H1 (cell line): ENCODE data around the gene IQGAP3. TPM values are rescaled to one million over a fixed set of nuclear protein-coding genes. Genes with fewer than 3 reads are reported as not detected.

ENCODE experiments used
- CBX5 ChIP-seq: fragments of 300-800, 300-1000 bp; sonication (generic); IDR thresholded peaks from 2 replicates; pipeline ENCODE4 v1.7.1; 2016; ENCODE audit warnings: antibody characterized with exemption, low read length, low read depth
- CBX8 ChIP-seq: fragments of 300-800, 300-1000 bp; sonication (generic); IDR thresholded peaks from 2 replicates; pipeline ENCODE4 v1.7.1; 2016; ENCODE audit warnings: low read depth, low read length, borderline replicate concordance
- CHD1 ChIP-seq: IDR thresholded peaks from 2 replicates; pipeline ENCODE4 v1.6.1; 2012; ENCODE audit warnings: low read depth, low read length, improper control_type of control experiment
- CHD2 ChIP-seq: IDR thresholded peaks from 2 replicates; pipeline ENCODE4 v1.6.1; 2012; ENCODE audit warnings: low read length, improper control_type of control experiment
- GABPA ChIP-seq: IDR thresholded peaks from 2 replicates; pipeline ENCODE4 v1.6.1; 2011; ENCODE audit warnings: mild to moderate bottlenecking, low read length, moderate library complexity, borderline replicate concordance; ENCODE audit not compliant: insufficient read depth
- GTF2F1 ChIP-seq: IDR thresholded peaks from 2 replicates; pipeline ENCODE4 v1.6.1; 2012; ENCODE audit warnings: low read depth, low read length, improper control_type of control experiment, borderline replicate concordance
- HDAC2 ChIP-seq, 2 experiments: fragments of 300-600 bp in 1 of 2; sonication (generic) in 1 of 2; IDR thresholded peaks; 2 replicates each; pipeline ENCODE4 v1.6.1; 2011 to 2012; ENCODE audit warnings: low read depth in 2 of 2, low read length in 2 of 2, mild to moderate bottlenecking in 2 of 2, moderate library complexity in 2 of 2, borderline replicate concordance in 1 of 2, inconsistent platforms in 1 of 2
- JUN ChIP-seq: IDR thresholded peaks from 2 replicates; pipeline ENCODE4 v1.6.1; 2011; ENCODE audit warnings: low read depth, mild to moderate bottlenecking, improper control_type of control experiment, low read length
- JUND ChIP-seq: IDR thresholded peaks from 2 replicates; pipeline ENCODE4 v1.6.1; 2011; ENCODE audit warnings: mild to moderate bottlenecking, improper control_type of control experiment, low read length
- MAX ChIP-seq: IDR thresholded peaks from 2 replicates; pipeline ENCODE4 v1.6.1; 2012; ENCODE audit warnings: inconsistent platforms
- NANOG ChIP-seq: IDR thresholded peaks from 2 replicates; pipeline ENCODE4 v1.6.1; 2011; ENCODE audit warnings: low read length, low read depth, mild to moderate bottlenecking, inconsistent platforms; ENCODE audit not compliant: insufficient read depth, poor library complexity, severe bottlenecking
- NRF1 ChIP-seq: IDR thresholded peaks from 2 replicates; pipeline ENCODE4 v1.6.1; 2011; ENCODE audit warnings: mild to moderate bottlenecking, low read depth, low read length, improper control_type of control experiment
- POLR2A ChIP-seq, 2 experiments: IDR thresholded peaks; 1 replicate in 1 of 2; 2 replicates in 1 of 2; pipeline ENCODE4 v1.6.1; 2011; ENCODE audit warnings: low read depth in 2 of 2, low read length in 2 of 2, mild to moderate bottlenecking in 2 of 2; ENCODE audit errors: control extremely low read depth in 1 of 2
- POU5F1 ChIP-seq: IDR thresholded peaks from 2 replicates; pipeline ENCODE4 v1.6.1; 2011; ENCODE audit warnings: low read depth, mild to moderate bottlenecking, low read length, moderate library complexity
- RAD21 ChIP-seq, 2 experiments: IDR thresholded peaks in 1 of 2; conservative IDR thresholded peaks in 1 of 2; 2 replicates each; pipeline ENCODE4 v1.6.1; 2011; ENCODE audit warnings: low read depth in 2 of 2, low read length in 2 of 2, improper control_type of control experiment in 1 of 2, inconsistent platforms in 1 of 2, mild to moderate bottlenecking in 1 of 2, moderate library complexity in 1 of 2
- RBBP5 ChIP-seq: IDR thresholded peaks from 2 replicates; pipeline ENCODE4 v1.7.1; 2012; ENCODE audit warnings: low read depth, mild to moderate bottlenecking, inconsistent platforms, low read length, moderate library complexity, borderline replicate concordance
- SP1 ChIP-seq: IDR thresholded peaks from 2 replicates; pipeline ENCODE4 v1.6.1; 2011; ENCODE audit warnings: low read depth, low read length
- SP2 ChIP-seq: IDR thresholded peaks from 2 replicates; pipeline ENCODE4 v1.6.1; 2012; ENCODE audit warnings: mild to moderate bottlenecking, low read length, inconsistent platforms
- SP4 ChIP-seq: IDR thresholded peaks from 2 replicates; pipeline ENCODE4 v1.6.1; 2012; ENCODE audit warnings: low read length, inconsistent platforms
- SUZ12 ChIP-seq: fragments of 200-600 bp; sonication (generic); IDR thresholded peaks from 2 replicates; pipeline ENCODE4 v1.6.1; 2012; ENCODE audit warnings: mild to moderate bottlenecking, inconsistent platforms, low read length, moderate library complexity, mixed read lengths
- TAF7 ChIP-seq: optimal IDR thresholded peaks from 2 replicates; pipeline ENCODE3; 2011; ENCODE audit warnings: low read depth, mild to moderate bottlenecking, inconsistent platforms, low read length, moderate library complexity, borderline replicate concordance
- USF2 ChIP-seq: IDR thresholded peaks from 2 replicates; pipeline ENCODE4 v1.6.1; 2011; ENCODE audit warnings: low read length, improper control_type of control experiment
- ZNF274 ChIP-seq: IDR thresholded peaks from 2 replicates; pipeline ENCODE4 v1.7.0; 2012; ENCODE audit warnings: low read length, borderline replicate concordance; ENCODE audit errors: extremely low read depth
- polyA plus RNA-seq, 7 experiments: library from polyadenylated mRNA; depleted of rRNA in 3 of 7; stranded (reverse) in 5 of 7; unstranded in 2 of 7; fragments of >200 nt in 5 of 7; fragments of 200-250 nt in 2 of 7; gene quantifications; 1 replicate in 5 of 7; 2 replicates in 1 of 7; 4 replicates in 1 of 7; pipeline versions ENCODE4 v1.2.1 to v1.2.3, GENCODE V29; 2011 to 2013; ENCODE audit warnings: missing spikeins in 2 of 7, mixed read lengths in 2 of 7
- total RNA-seq: library from RNA; stranded (reverse); fragmentation: NEBNext Ultra II Directional; extraction: Animal tissue kit (Norgen Biotek cat#: 25700); gene quantifications from 2 replicates; pipeline ENCODE4 v1.2.1, GENCODE V29; 2021

IQGAP3 gene
- total and polyA plus RNA-seq, 2 of the 8 experiments (the other 6 are each of a cell fraction or from before 2014, with no cell fraction given): 14.6 to 22.3 TPM

DNA sequence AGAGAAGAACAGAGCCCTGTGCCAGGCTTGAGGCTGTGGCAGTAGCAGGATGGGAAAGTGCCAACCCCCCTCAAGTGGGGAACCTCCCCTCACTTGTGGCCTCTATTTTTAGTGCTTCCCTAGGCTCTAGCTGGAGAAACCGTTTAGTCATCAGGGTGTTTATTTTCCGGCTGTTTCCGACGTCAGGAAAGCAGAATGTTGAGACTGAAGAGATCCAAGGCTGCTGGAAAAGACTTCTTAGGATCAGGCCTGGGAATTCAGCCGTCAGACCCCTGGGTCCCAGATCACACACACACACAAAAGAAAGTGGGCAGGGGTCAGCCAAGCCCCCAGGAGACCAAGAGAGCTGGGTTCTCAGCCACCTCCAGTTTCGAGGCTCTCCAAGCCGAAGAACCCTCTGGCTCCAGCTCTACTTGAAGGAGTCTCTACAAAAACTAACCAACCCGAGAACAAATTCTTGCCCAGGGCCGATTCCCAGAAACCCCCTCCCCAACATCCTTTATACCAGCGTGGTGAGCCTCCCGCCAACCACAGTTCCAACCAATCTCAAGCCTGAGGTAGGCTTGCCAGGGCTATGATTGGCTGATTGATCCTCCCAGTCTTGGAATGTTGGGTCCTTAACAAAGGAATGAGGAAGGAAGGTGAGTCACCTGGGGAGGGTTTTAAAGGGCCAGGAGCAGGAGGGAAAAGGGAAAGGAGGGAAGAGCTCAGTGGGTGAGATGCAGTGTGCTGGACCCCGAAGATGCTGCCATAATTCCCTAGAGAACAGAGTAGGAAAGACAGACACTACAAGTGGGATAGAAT lies 69.3 kb downstream of the IQGAP3 start (continued):
- no peak for TF ChIP-seq ZNF274
- peak; percentile 60 for TF ChIP-seq NANOG
- TF ChIP-seq NRF1: no peak
- TF ChIP-seq POLR2A (IDR thresholded peaks at IDR 0.05; ENCODE audit: control extremely low read depth in 1 of 2, low read depth in 2 of 2, low read length in 2 of 2): peak; percentile 29 to 66
- peak; percentile 89 for TF ChIP-seq SP1
- TF ChIP-seq TAF7: peak; percentile 50
- TF ChIP-seq CHD1: no peak
- TF ChIP-seq SP2: no peak
- peak in 1 of 2 experiments; percentile 61; a peak in 1 of 4 replicates for TF ChIP-seq HDAC2 (IDR thresholded peaks at IDR 0.05; ENCODE audit: borderline replicate concordance in 1 of 2, low read depth in 2 of 2, low read length in 2 of 2)
- TF ChIP-seq MAX: peak; percentile 96
- TF ChIP-seq RBBP5: 0 out of 2 replicates have a peak, but pooled peaks have one; percentile 16
- no peak for TF ChIP-seq RAD21 (IDR thresholded peaks at IDR 0.05 in 1 of 2, conservative IDR thresholded peaks at IDR 0.05 in 1 of 2; ENCODE audit: low read depth in 2 of 2, low read length in 2 of 2)
- no peak for TF ChIP-seq GABPA
- TF ChIP-seq SP4: no peak
- no peak for TF ChIP-seq POU5F1
- 0 out of 2 replicates have a peak, but pooled peaks have one; percentile 7 for TF ChIP-seq USF2
- TF ChIP-seq SUZ12: no peak
- TF ChIP-seq JUN: peak; percentile 79
- TF ChIP-seq CBX8: no peak
- peak; percentile 58; the same call in 1 of the 2 replicates for TF ChIP-seq GTF2F1
- peak; percentile 97 for TF ChIP-seq JUND
- TF ChIP-seq CHD2: peak; percentile 73
- no peak for TF ChIP-seq CBX5
